HCT116 (cell line): Measurements from ENCODE around the gene STXBP5. TPM values are rescaled to one million over a fixed set of nuclear protein-coding genes. Genes with fewer than 3 reads are reported as not detected.

Source experiments
- ATAC-seq: fragments of 200-7000 bp; cut with Tn5 transposase; 2 replicates; pipeline ENCODE4 v1.9.1; 2020; ENCODE audit warnings: mild to moderate bottlenecking, moderate library complexity
- BruUV-seq: library from RNA; stranded (reverse); fragments of 400-500 nt; replicated peaks from 2 replicates; lab custom pipeline; 2021; lab: Mats Ljungman, UMichigan
- CTCF ChIA-PET: fragments of 300-600 bp; sonication (Branson Sonifier 250); formaldehyde crosslinking; loops from one replicate; lab custom pipeline; 2021; ENCODE audit warnings: antibody characterized with exemption; lab: Charles Lee
- POLR2A ChIA-PET: fragments of 300-600, 350-600 bp; sonication (Branson Sonifier 250); formaldehyde crosslinking; loops from one replicate; lab custom pipeline; 2021; ENCODE audit warnings: antibody characterized with exemption; lab: Charles Lee
- RAD21 ChIA-PET, 2 experiments: fragments of 300-600 bp; sonication (Branson Sonifier 250); formaldehyde crosslinking; loops; one replicate each; lab custom pipeline; 2023; ENCODE audit warnings: low total read pairs in 2 of 2; ENCODE audit not compliant: uncharacterized antibody in 2 of 2, unreplicated experiment in 2 of 2, low non-redundant PET in 1 of 2; lab: Charles Lee
- DNase-seq: peaks from one replicate; pipeline ENCODE4 v3.0.0-alpha.2; 2010; ENCODE audit warnings: low read depth, low spot score
- H2AFZ ChIP-seq: fragments of 200-600 bp; shearing (Covaris generic), sonication (generic); 2 replicates; pipeline ENCODE4 v1.6.1; 2017; ENCODE audit warnings: low read depth, mixed run types, mixed read lengths, antibody characterized with exemption, low read length; ENCODE audit not compliant: poor library complexity, severe bottlenecking
- H3K27ac ChIP-seq: 2 replicates; pipeline ENCODE4 v1.5.1; 2012; ENCODE audit warnings: low read depth, low read length
- H3K27me3 ChIP-seq: fragments of 200-600 bp; sonication (generic); 2 replicates; pipeline ENCODE4 v1.6.1; 2016; ENCODE audit warnings: mixed run types, low read length, mixed read lengths; ENCODE audit not compliant: insufficient read depth
- H3K36me3 ChIP-seq, 2 experiments: fragments of 200-500 bp in 1 of 2; fragments of 200-600 bp in 1 of 2; sonication (Bioruptor generic) in 1 of 2; sonication (generic) in 1 of 2; 2 replicates each; pipeline versions ENCODE4 v1.5.1 to v1.6.1; 2014 to 2016; ENCODE audit warnings: low read length in 2 of 2, inconsistent platforms in 1 of 2, mixed read lengths in 1 of 2, mixed run types in 1 of 2; ENCODE audit not compliant: insufficient read depth in 2 of 2, control insufficient read depth in 1 of 2
- H3K4me1 ChIP-seq, 2 experiments: fragments of 200-600 bp in 1 of 2; sonication (generic) in 1 of 2; 2 replicates each; pipeline versions ENCODE4 v1.5.1 to v1.6.1; 2012 to 2017; ENCODE audit warnings: low read length in 2 of 2, inconsistent platforms in 1 of 2, mild to moderate bottlenecking in 1 of 2, mixed read lengths in 1 of 2, mixed run types in 1 of 2, moderate library complexity in 1 of 2; ENCODE audit not compliant: insufficient read depth in 2 of 2, control insufficient read depth in 1 of 2
- H3K4me2 ChIP-seq: fragments of 200-600 bp; sonication (generic); 2 replicates; pipeline ENCODE4 v1.6.1; 2017; ENCODE audit warnings: mixed run types, low read length, mixed read lengths
- H3K4me3 ChIP-seq, 2 experiments: fragments of 200-600 bp in 1 of 2; sonication (generic) in 1 of 2; replicated peaks in 1 of 2; 2 replicates each; pipeline ENCODE4 v1.5.1; 2011 to 2016; ENCODE audit warnings: low read length in 2 of 2, control low read depth in 1 of 2, low read depth in 1 of 2, mild to moderate bottlenecking in 1 of 2, mixed read lengths in 1 of 2, mixed run types in 1 of 2
- H3K79me2 ChIP-seq: fragments of 200-600 bp; sonication (generic); 2 replicates; pipeline ENCODE4 v1.6.1; 2017; ENCODE audit warnings: mild to moderate bottlenecking, mixed run types, low read length, moderate library complexity, mixed read lengths; ENCODE audit not compliant: insufficient read depth
- H3K9ac ChIP-seq: fragments of 200-600 bp; sonication (generic); 2 replicates; pipeline ENCODE4 v1.6.1; 2016; ENCODE audit warnings: low read length, mixed read lengths
- H3K9me2 ChIP-seq: fragments of 200-600 bp; sonication (generic), shearing (Covaris generic); 2 replicates; pipeline ENCODE4 v1.6.1; 2017; ENCODE audit warnings: mixed run types, mild to moderate bottlenecking, moderate library complexity; ENCODE audit not compliant: insufficient read depth
- H3K9me3 ChIP-seq, 2 experiments: fragments of 200-500 bp in 1 of 2; fragments of 200-600 bp in 1 of 2; sonication (Bioruptor generic) in 1 of 2; sonication (generic) in 1 of 2; 2 replicates each; pipeline ENCODE4 v1.6.1; 2014 to 2017; ENCODE audit warnings: low read length in 2 of 2, mixed read lengths in 2 of 2, inconsistent platforms in 1 of 2, low read depth in 1 of 2, mild to moderate bottlenecking in 1 of 2, mixed run types in 1 of 2, moderate library complexity in 1 of 2; ENCODE audit not compliant: control insufficient read depth in 1 of 2, insufficient read depth in 1 of 2
- H4K20me1 ChIP-seq: fragments of 200-600 bp; sonication (generic), shearing (Covaris generic); 2 replicates; pipeline ENCODE4 v1.6.1; 2017; ENCODE audit warnings: mixed run types, mild to moderate bottlenecking, moderate library complexity; ENCODE audit not compliant: insufficient read depth
- ATF3 ChIP-seq: IDR thresholded peaks from 2 replicates; pipeline ENCODE4 v1.6.1; 2012
- CBX3 ChIP-seq: IDR thresholded peaks from 2 replicates; pipeline ENCODE4 v1.6.1; 2012; ENCODE audit warnings: low read depth
- CEBPB ChIP-seq: IDR thresholded peaks from 2 replicates; pipeline ENCODE4 v1.6.1; 2012; ENCODE audit warnings: low read depth
- EGR1 ChIP-seq: IDR thresholded peaks from 2 replicates; pipeline ENCODE4 v1.6.1; 2012; ENCODE audit warnings: low read depth
- ELF1 ChIP-seq: IDR thresholded peaks from 2 replicates; pipeline ENCODE4 v1.6.1; 2012; ENCODE audit warnings: low read depth, borderline replicate concordance
- EZH2phosphoT487 ChIP-seq: fragments of 200-600 bp; IDR thresholded peaks from 2 replicates; pipeline ENCODE4 v1.6.1; 2018; ENCODE audit warnings: antibody characterized with exemption, borderline replicate concordance
- MAX ChIP-seq: IDR thresholded peaks from 2 replicates; pipeline ENCODE4 v1.6.1; 2012
- SIN3A ChIP-seq: IDR thresholded peaks from 2 replicates; pipeline ENCODE4 v1.6.1; 2012; ENCODE audit warnings: low read depth
- SP1 ChIP-seq: IDR thresholded peaks from 2 replicates; pipeline ENCODE4 v1.6.1; 2012; ENCODE audit warnings: low read depth
- SRF ChIP-seq: IDR thresholded peaks from 2 replicates; pipeline ENCODE4 v1.6.1; 2012; ENCODE audit warnings: low read depth
- TCF7L2 ChIP-seq: IDR thresholded peaks from 2 replicates; pipeline ENCODE4 v1.7.0; 2011; ENCODE audit warnings: borderline replicate concordance, inconsistent platforms; ENCODE audit not compliant: insufficient read depth, insufficient read length; ENCODE audit errors: extremely low read depth
- ZFX ChIP-seq: fragments of 450-650 bp; IDR thresholded peaks from 2 replicates; pipeline ENCODE4 v1.6.1; 2017
- intact Hi-C: fragments of 100-400 bp; cut with micrococcal nuclease; formaldehyde crosslinking; loops from 2 replicates; pipeline ENCODE4 v1.10.0; 2022
- total RNA-seq: library from RNA; stranded (reverse); gene quantifications from one replicate; pipeline ENCODE4 v1.2.1, GENCODE V29; 2021; ENCODE audit not compliant: unreplicated experiment
- TF ChIP-seq, protein P1 (sequence below): IDR thresholded peaks from 2 replicates; pipeline ENCODE4 v1.6.1; 2012; ENCODE audit warnings: low read depth
- TF ChIP-seq, protein P2 (sequence below), 3 experiments: fragments of 200-600 bp in 1 of 3; sonication (generic) in 1 of 3; IDR thresholded peaks in 2 of 3; conservative IDR thresholded peaks in 1 of 3; 2 replicates each; pipeline ENCODE4 v1.5.1; 2012 to 2017; ENCODE audit warnings: low read depth in 2 of 3, low read length in 2 of 3, antibody characterized with exemption in 1 of 3, borderline replicate concordance in 1 of 3, control low read depth in 1 of 3, mild to moderate bottlenecking in 1 of 3, mixed read lengths in 1 of 3, mixed run types in 1 of 3, moderate library complexity in 1 of 3; ENCODE audit not compliant: insufficient read depth in 1 of 3

STXBP5 gene
- total RNA-seq, 1 experiment from 2014 or later, result 12.6 TPM

GRCh38 chr6:147177286-147177685 is 26.9 kb upstream of the STXBP5 start:
- Histone ChIP-seq H3K79me2 (no peaks in the 10 kb centered on the region), H3K9me3 (no peaks in the 10 kb centered on the region), H3K4me2 (no peak overlapping the region), H3K36me3 (no peaks in the 10 kb centered on the region), H3K9ac (no peak overlapping the region), H4K20me1 (no peaks in the 10 kb centered on the region), H3K9me2 (no peaks in the 10 kb centered on the region), H3K27me3 (no peaks in the 10 kb centered on the region), H3K4me1 (no peaks in the 10 kb centered on the region), H3K27ac (no peak overlapping the region), H3K4me3 (no peak overlapping the region), H2AFZ (no peak overlapping the region)
- CTCF ChIA-PET, result no interaction called here
- TF ChIP-seq EGR1, result no peak
- TF ChIP-seq ZFX, result no peak
- no peak for TF ChIP-seq SRF
- no peak for TF ChIP-seq MAX
- TF ChIP-seq TCF7L2, result no peak
- TF ChIP-seq ELF1, result no peak
- TF ChIP-seq EZH2phosphoT487, result no peak
- no peak for TF ChIP-seq SP1
- TF ChIP-seq, protein P1, sequence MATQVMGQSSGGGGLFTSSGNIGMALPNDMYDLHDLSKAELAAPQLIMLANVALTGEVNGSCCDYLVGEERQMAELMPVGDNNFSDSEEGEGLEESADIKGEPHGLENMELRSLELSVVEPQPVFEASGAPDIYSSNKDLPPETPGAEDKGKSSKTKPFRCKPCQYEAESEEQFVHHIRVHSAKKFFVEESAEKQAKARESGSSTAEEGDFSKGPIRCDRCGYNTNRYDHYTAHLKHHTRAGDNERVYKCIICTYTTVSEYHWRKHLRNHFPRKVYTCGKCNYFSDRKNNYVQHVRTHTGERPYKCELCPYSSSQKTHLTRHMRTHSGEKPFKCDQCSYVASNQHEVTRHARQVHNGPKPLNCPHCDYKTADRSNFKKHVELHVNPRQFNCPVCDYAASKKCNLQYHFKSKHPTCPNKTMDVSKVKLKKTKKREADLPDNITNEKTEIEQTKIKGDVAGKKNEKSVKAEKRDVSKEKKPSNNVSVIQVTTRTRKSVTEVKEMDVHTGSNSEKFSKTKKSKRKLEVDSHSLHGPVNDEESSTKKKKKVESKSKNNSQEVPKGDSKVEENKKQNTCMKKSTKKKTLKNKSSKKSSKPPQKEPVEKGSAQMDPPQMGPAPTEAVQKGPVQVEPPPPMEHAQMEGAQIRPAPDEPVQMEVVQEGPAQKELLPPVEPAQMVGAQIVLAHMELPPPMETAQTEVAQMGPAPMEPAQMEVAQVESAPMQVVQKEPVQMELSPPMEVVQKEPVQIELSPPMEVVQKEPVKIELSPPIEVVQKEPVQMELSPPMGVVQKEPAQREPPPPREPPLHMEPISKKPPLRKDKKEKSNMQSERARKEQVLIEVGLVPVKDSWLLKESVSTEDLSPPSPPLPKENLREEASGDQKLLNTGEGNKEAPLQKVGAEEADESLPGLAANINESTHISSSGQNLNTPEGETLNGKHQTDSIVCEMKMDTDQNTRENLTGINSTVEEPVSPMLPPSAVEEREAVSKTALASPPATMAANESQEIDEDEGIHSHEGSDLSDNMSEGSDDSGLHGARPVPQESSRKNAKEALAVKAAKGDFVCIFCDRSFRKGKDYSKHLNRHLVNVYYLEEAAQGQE, result no peak
- TF ChIP-seq CBX3, result no peak
- TF ChIP-seq CEBPB, result no peak
- TF ChIP-seq, protein P2, sequence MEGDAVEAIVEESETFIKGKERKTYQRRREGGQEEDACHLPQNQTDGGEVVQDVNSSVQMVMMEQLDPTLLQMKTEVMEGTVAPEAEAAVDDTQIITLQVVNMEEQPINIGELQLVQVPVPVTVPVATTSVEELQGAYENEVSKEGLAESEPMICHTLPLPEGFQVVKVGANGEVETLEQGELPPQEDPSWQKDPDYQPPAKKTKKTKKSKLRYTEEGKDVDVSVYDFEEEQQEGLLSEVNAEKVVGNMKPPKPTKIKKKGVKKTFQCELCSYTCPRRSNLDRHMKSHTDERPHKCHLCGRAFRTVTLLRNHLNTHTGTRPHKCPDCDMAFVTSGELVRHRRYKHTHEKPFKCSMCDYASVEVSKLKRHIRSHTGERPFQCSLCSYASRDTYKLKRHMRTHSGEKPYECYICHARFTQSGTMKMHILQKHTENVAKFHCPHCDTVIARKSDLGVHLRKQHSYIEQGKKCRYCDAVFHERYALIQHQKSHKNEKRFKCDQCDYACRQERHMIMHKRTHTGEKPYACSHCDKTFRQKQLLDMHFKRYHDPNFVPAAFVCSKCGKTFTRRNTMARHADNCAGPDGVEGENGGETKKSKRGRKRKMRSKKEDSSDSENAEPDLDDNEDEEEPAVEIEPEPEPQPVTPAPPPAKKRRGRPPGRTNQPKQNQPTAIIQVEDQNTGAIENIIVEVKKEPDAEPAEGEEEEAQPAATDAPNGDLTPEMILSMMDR (IDR thresholded peaks at IDR 0.05 in 2 of 3, conservative IDR thresholded peaks at IDR 0.05 in 1 of 3; ENCODE audit: borderline replicate concordance in 1 of 3, insufficient read depth in 1 of 3, low read depth in 2 of 3, low read length in 2 of 3), result no peak
- TF ChIP-seq ATF3, result no peak
- TF ChIP-seq SIN3A, result no peak
- no TSS peak for BruUV-seq
- intact Hi-C loops, result no loop called here
- no peak for ATAC-seq
- RAD21 ChIA-PET, result no interaction called here
- no peak for DNase-seq
- POLR2A ChIA-PET, result no interaction called here
